ENCODE results near the gene ZSCAN18. TPM values are rescaled to one million over a fixed set of nuclear protein-coding genes. Genes with fewer than 3 reads are reported as not detected.

The ZSCAN18 gene
- total RNA-seq, 4 donors from 2014 or later: 9.0 to 49.6 (median 21.1) TPM

- 88 to 94% methylated on average over 3 of the region's 3 CpGs for WGBS, 2 donors
- H3K36me3 ChIP-seq: peaks cover 0 to 68% (median 0%) of the 10 kb centered on the region in 3 donors
- TF ChIP-seq POLR2A (IDR thresholded peaks at IDR 0.05): no peak
- TF ChIP-seq CTCF (IDR thresholded peaks at IDR 0.05): no peak
- intact Hi-C loops (cut with DNase I): no loop called here
- H3K4me3 ChIP-seq: no peak overlapping the region
- no peak overlapping the region for H3K27ac ChIP-seq
- H3K9me3 ChIP-seq: peaks cover 0 to 74% (median 49%) of the 10 kb centered on the region in 3 donors
- H3K27me3 ChIP-seq: no peaks in the 10 kb centered on the region
- H3K4me1 ChIP-seq: peaks cover 0 to 13% (median 4%) of the 10 kb centered on the region in 3 donors
- no peak for DNase-seq
These were observed 34.3 kb downstream of the ZSCAN18 start for GRCh38 chr19:58063712-58064111.

DNA sequence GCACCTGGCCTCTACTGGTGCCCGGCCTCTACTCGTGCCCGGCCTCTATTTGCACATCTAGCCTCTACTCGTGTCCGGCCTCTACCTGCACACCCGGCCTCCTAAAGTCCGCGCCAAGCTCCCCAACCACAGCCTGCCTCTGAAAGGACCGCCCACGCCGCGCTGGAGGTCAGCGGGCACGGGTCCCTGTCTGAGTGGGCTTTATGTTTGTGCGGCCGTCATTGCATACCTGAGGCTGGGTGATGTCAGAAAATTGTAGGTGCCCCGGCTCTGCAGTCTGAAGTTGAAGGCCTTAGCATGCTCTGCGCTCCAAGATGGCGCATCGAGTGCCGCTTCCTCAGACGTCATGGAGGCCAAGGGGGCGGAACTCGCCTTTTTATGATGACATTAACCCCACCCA is 37.8 kb downstream of the ZSCAN18 start:
- H3K27me3 ChIP-seq: no peaks in the 10 kb centered on the region
- H3K4me1 ChIP-seq: peaks cover 0 to 20% (median 4%) of the 10 kb centered on the region in 3 donors
- no peak for TF ChIP-seq POLR2A (IDR thresholded peaks at IDR 0.05)
- no peak for TF ChIP-seq CTCF (IDR thresholded peaks at IDR 0.05)
- H3K36me3 ChIP-seq: peaks cover 0 to 34% (median 0%) of the 10 kb centered on the region in 3 donors
- WGBS, 2 donors: 83 to 85% methylated on average over 14 to 17 of the region's 24 CpGs
- H3K4me3 ChIP-seq: peak overlapping the region in 2 of 4 donors; percentile 68 to 75
- DNase-seq: no peak
- H3K9me3 ChIP-seq: peaks cover 0 to 39% (median 14%) of the 10 kb centered on the region in 3 donors
- intact Hi-C loops (cut with DNase I): no loop called here
- no peak overlapping the region for H3K27ac ChIP-seq

GRCh38 chr19:58059671-58060078 is 38.4 kb downstream of the ZSCAN18 start:
- H3K27ac ChIP-seq: peak overlapping the region; percentile 84 to 92 (median 91)
- H3K4me3 ChIP-seq: peak overlapping the region; percentile 48 to 75 (median 65)
- H3K36me3 ChIP-seq: peaks cover 0 to 29% (median 0%) of the 10 kb centered on the region in 3 donors
- TF ChIP-seq POLR2A (IDR thresholded peaks at IDR 0.05) (no peak), CTCF (IDR thresholded peaks at IDR 0.05) (no peak)
- intact Hi-C loops (cut with DNase I): no loop called here
- no peaks in the 10 kb centered on the region for H3K27me3 ChIP-seq
- WGBS, 2 donors: 50 to 80% methylated on average over 2 to 7 of the region's 28 CpGs
- peaks cover 0 to 21% (median 4%) of the 10 kb centered on the region in 3 donors for H3K4me1 ChIP-seq
- no peak for DNase-seq
- H3K9me3 ChIP-seq: peaks cover 0 to 33% (median 8%) of the 10 kb centered on the region in 3 donors

DNA sequence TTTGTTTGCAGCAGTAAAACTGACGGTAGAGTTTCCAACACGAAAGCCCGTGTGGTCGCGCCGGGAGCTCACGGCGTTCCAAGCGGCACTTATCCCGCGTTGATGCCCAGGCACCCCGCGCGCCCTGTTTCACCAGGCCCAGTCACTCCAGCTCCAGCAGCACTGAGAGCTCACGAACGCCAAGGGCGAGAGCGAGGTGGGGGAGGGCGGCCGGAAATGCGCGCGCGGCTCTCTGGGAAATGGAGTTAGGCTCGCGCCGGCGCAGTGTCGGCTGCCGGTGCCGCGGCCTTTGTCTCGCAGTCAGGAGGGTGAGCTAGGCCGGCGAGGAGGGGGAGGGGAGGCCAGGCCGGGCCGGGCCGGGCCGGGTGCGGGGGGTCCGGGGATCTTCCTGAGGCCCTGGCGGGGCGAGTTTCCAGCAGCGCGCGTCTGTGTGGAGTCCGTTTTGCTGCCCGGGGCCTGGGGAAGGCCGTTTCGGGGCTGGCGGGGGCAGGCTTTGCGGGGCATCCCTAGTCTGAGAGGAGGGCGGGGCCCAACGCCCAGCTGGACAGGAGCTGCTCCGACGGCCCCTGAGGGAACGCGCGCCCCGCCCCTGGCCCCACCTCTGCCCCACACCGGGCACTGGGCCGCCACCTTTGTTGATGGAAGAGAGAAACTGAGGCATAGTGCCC is 38.9 kb downstream of the ZSCAN18 start, which contains the start of gene ZNF135:
ZNF135 (plus strand) TSS at position 280 of the 668 bp plus-strand sequence. CDS start 721 bp downstream, outside the sequence.
- TF ChIP-seq POLR2A (IDR thresholded peaks at IDR 0.05): peak in 1 of 4 donors; percentile 28
- no peak for TF ChIP-seq CTCF (IDR thresholded peaks at IDR 0.05)
- Histone ChIP-seq H3K36me3 (peaks cover 0 to 23% (median 0%) of the 10 kb centered on the region in 3 donors), H3K4me1 (peaks cover 0 to 21% (median 4%) of the 10 kb centered on the region in 3 donors), H3K4me3 (peak within 1 kb of the TSS; percentile 48 to 75 (median 65)), H3K27me3 (no peaks in the 10 kb centered on the region), H3K9me3 (peaks cover 0 to 31% (median 12%) of the 10 kb centered on the region in 3 donors), H3K27ac (peak within 1 kb of the TSS; percentile 84 to 92 (median 91))
- peak; percentile 17 for DNase-seq
- intact Hi-C loops (cut with DNase I): no loop called here
- 6 to 7% methylated on average over 5 to 26 of the region's 62 CpGs for WGBS, 2 donors

DNA sequence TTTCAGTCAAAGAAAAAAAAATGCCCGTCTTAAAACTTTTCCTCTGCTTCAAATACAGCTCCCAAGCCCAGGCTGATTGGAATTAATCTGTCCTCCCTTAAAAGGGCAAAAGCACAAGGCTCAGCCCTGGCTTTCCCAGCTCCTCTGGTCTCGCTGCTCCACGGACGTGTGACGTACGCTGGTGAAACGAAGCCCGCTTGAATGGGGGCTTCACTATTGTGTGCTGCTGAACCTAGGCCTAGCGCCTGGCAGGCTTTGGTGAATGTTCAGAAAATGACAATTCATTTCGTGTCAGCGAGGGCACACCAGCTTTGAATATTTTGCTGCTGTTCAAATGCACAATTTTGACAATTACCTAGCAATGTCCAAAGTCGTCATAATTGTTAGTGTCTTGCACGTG is 39.6 kb downstream of the ZSCAN18 start:
- Histone ChIP-seq H3K4me3 (peak overlapping the region in 3 of 4 donors; percentile 62 to 75 (median 68)), H3K27ac (peak overlapping the region; percentile 84 to 92 (median 91)), H3K9me3 (peaks cover 0 to 34% (median 19%) of the 10 kb centered on the region in 3 donors), H3K27me3 (no peaks in the 10 kb centered on the region), H3K36me3 (peaks cover 0 to 17% (median 0%) of the 10 kb centered on the region in 3 donors), H3K4me1 (peaks cover 0 to 21% (median 4%) of the 10 kb centered on the region in 3 donors)
- DNase-seq: no peak
- TF ChIP-seq POLR2A (IDR thresholded peaks at IDR 0.05): no peak
- no peak for TF ChIP-seq CTCF (IDR thresholded peaks at IDR 0.05)
- WGBS, 2 donors: 80 to 86% methylated on average over 12 to 13 of the region's 13 CpGs
- intact Hi-C loops (cut with DNase I): no loop called here

All from esophagus squamous epithelium (tissue), 5 donors.